ENCODE measurements around the gene WFS1. TPM values are rescaled to one million over a fixed set of nuclear protein-coding genes. Genes with fewer than 3 reads are reported as not detected.

Gene WFS1
- total and polyA plus RNA-seq, 9 of the 15 experiments (the other 6 are each of a cell fraction or from before 2014, with no cell fraction given), result 0.01 to 0.29 (median 0.03) TPM; not detected in 5

DNA sequence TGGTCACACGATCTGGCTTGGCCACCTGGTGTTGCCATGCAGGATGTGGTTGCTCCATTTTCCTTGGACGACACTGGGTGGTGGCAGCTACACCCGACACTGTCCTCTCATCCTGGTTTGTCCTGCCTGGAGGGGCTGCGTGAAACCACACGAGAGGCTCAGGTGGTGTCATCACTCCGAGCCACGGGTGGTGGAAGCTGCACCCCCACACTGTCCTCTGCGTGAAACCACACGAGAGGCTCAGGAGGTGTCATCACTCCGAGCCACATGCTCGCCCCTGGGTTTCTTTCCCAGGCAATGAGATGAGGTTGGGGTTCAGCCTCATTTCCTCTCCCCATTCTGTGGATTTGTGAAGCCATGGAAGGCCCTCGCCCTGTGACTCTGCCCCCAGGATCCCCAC, 34.3 kb downstream of the WFS1 start (continued):
- TF ChIP-seq BCLAF1 (IDR thresholded peaks at IDR 0.05; ENCODE audit: borderline replicate concordance in 1 of 2, control insufficient read depth in 1 of 2, low read depth in 2 of 2, low read length in 1 of 2) (no peak), JUNB (CRISPR knock-in tag; conservative IDR thresholded peaks at IDR 0.05) (no peak), TFE3 (CRISPR knock-in tag; IDR thresholded peaks at IDR 0.05) (no peak)

GRCh38 chr4:6306299-6306698, 36.6 kb downstream of the WFS1 start:
- 0% methylated on average over 5 of the region's 5 CpGs for WGBS (ENCODE audit: insufficient coverage, low coverage, missing lambda C conversion rate)
- POLR2A ChIA-PET, result no interaction called here
- no peaks in the 10 kb centered on the region for H3K79me2 ChIP-seq (ENCODE audit: control insufficient read depth, insufficient read depth, low read length)
- in situ Hi-C loops (cut with MboI), result no loop called here
- CTCF ChIA-PET (ENCODE audit: low intra/inter-chr PET ratio), result no interaction called here
- no peak overlapping the region for H2AFZ ChIP-seq (ENCODE audit: low read depth, low read length)
- no peaks in the 10 kb centered on the region for H3K9me3 ChIP-seq (replicated peaks; ENCODE audit: control insufficient read depth, insufficient read depth, low read depth, low read length)
- no peak overlapping the region for H3K4me3 ChIP-seq
- peaks cover 5 to 61% of the 10 kb centered on the region in 2 experiments; a peak in 3 of 5 replicates for H3K27me3 ChIP-seq (ENCODE audit: control insufficient read depth in 2 of 2, insufficient read depth in 2 of 2, low read length in 2 of 2)
- H3K4me2 ChIP-seq (ENCODE audit: insufficient read depth, low read length), result no peak overlapping the region
- ATAC-seq (no peak), DNase-seq (ENCODE audit: extremely low read depth in 1 of 4, low spot score in 3 of 4) (no peak), FAIRE-seq (no peak)
- H3K9ac ChIP-seq (ENCODE audit: insufficient read depth in 1 of 2, low read depth in 2 of 2, low read length in 2 of 2), result no peak overlapping the region
- H4K20me1 ChIP-seq (replicated peaks; ENCODE audit: control insufficient read depth, insufficient read depth, low read length), result peaks cover 9% of the 10 kb centered on the region; the same call in 1 of the 2 replicates
- intact Hi-C loops (cut with micrococcal nuclease), result no loop called here
- BruUV-seq (replicated peaks), result no TSS peak
- H3K27ac ChIP-seq (ENCODE audit: extremely low read depth, low read depth, low read length), result no peak overlapping the region
- no peaks in the 10 kb centered on the region for H3K36me3 ChIP-seq (ENCODE audit: control insufficient read depth, insufficient read depth, low read length)
- no peaks in the 10 kb centered on the region for H3K9me1 ChIP-seq (ENCODE audit: control insufficient read depth, insufficient read depth, low read length)
- H3K4me1 ChIP-seq (replicated peaks in 1 of 2; ENCODE audit: control insufficient read depth in 2 of 2, insufficient read depth in 2 of 2, low read length in 2 of 2), result peaks cover 0 to 15% of the 10 kb centered on the region in 2 experiments; a peak in 1 of 5 replicates
- TF ChIP-seq ZNF785 (CRISPR knock-in tag; IDR thresholded peaks at IDR 0.05) (no peak), RFX5 (IDR thresholded peaks at IDR 0.05; ENCODE audit: low read depth, low read length) (no peak), BRD4 (IDR thresholded peaks at IDR 0.05) (no peak), ZSCAN29 (IDR thresholded peaks at IDR 0.05) (no peak), ZNF274 (IDR thresholded peaks at IDR 0.05; ENCODE audit: borderline replicate concordance, low read depth, low read length) (no peak), WHSC1 (IDR thresholded peaks at IDR 0.05; ENCODE audit: low read length) (no peak), ARHGAP35 (IDR thresholded peaks at IDR 0.05; ENCODE audit: partially characterized antibody) (no peak), SMAD2 (IDR thresholded peaks at IDR 0.05; ENCODE audit: low read depth, low read length) (no peak), CUX1 (CRISPR knock-in tag; IDR thresholded peaks at IDR 0.05) (no peak)

Measured in K562 (cell line).